Adipocyte (in vitro differentiated cells): ENCODE measurements around the gene CCL25.

Source experiments
- DNase-seq: peaks from one replicate; pipeline ENCODE4 v3.0.0-alpha.2; 2015; ENCODE audit warnings: low read depth
- H3K27me3 ChIP-seq: replicated peaks from 2 replicates; pipeline ENCODE4 v1.7.0; 2013; ENCODE audit warnings: mild to moderate bottlenecking, low read length, moderate library complexity; ENCODE audit not compliant: control insufficient read depth, insufficient read depth
- H3K36me3 ChIP-seq: 2 replicates; pipeline ENCODE4 v1.7.0; 2013; ENCODE audit warnings: low read length, mild to moderate bottlenecking, moderate library complexity; ENCODE audit not compliant: control insufficient read depth, insufficient read depth, severe bottlenecking
- H3K4me1 ChIP-seq: 2 replicates; pipeline ENCODE4 v1.7.0; 2013; ENCODE audit warnings: mild to moderate bottlenecking, low read length, moderate library complexity; ENCODE audit not compliant: control insufficient read depth, insufficient read depth
- H3K4me3 ChIP-seq: 2 replicates; pipeline ENCODE4 v1.7.0; 2013; ENCODE audit warnings: mild to moderate bottlenecking, low read length, moderate library complexity
- H3K9ac ChIP-seq: 2 replicates; pipeline ENCODE4 v1.7.0; 2013; ENCODE audit warnings: mild to moderate bottlenecking, low read length, moderate library complexity
- H3K9me3 ChIP-seq: 2 replicates; pipeline ENCODE4 v1.7.0; 2013; ENCODE audit warnings: mild to moderate bottlenecking, low read length, moderate library complexity; ENCODE audit not compliant: control insufficient read depth

The CCL25 gene

GRCh38 chr19:8075158-8076074, 22.9 kb downstream of the CCL25 start:
- no peaks in the 10 kb centered on the region for H3K36me3 ChIP-seq
- no peak overlapping the region for H3K4me3 ChIP-seq
- H3K9ac ChIP-seq, result no peak overlapping the region
- DNase-seq, result no peak
- peaks cover 6% of the 10 kb centered on the region for H3K9me3 ChIP-seq
- no peaks in the 10 kb centered on the region for H3K4me1 ChIP-seq
- peaks cover 26% of the 10 kb centered on the region for H3K27me3 ChIP-seq

- Histone ChIP-seq H3K4me1 (no peaks in the 10 kb centered on the region), H3K9ac (no peak overlapping the region), H3K27me3 (peaks cover 29% of the 10 kb centered on the region), H3K9me3 (peaks cover 3% of the 10 kb centered on the region), H3K4me3 (no peak overlapping the region), H3K36me3 (no peaks in the 10 kb centered on the region)
- no peak for DNase-seq
Measured at GRCh38 chr19:8079988-8080387, 27.4 kb downstream of the CCL25 start.

- Histone ChIP-seq H3K27me3 (peaks cover 24% of the 10 kb centered on the region), H3K36me3 (no peaks in the 10 kb centered on the region), H3K4me3 (no peak overlapping the region), H3K9ac (no peak overlapping the region), H3K4me1 (no peaks in the 10 kb centered on the region), H3K9me3 (peaks cover 3% of the 10 kb centered on the region)
- no peak for DNase-seq
Measured at GRCh38 chr19:8080832-8081231, 28.3 kb downstream of the CCL25 start.

- no peak overlapping the region for H3K4me3 ChIP-seq
- H3K27me3 ChIP-seq, result peaks cover 21% of the 10 kb centered on the region
- H3K36me3 ChIP-seq, result no peaks in the 10 kb centered on the region
- peaks cover 3% of the 10 kb centered on the region for H3K9me3 ChIP-seq
- H3K9ac ChIP-seq, result no peak overlapping the region
- no peaks in the 10 kb centered on the region for H3K4me1 ChIP-seq
- DNase-seq, result no peak
Measured at GRCh38 chr19:8081569-8082550, 29.3 kb downstream of the CCL25 start.

- no peak for DNase-seq
- Histone ChIP-seq H3K9me3 (peaks cover 3% of the 10 kb centered on the region), H3K4me3 (no peak overlapping the region), H3K4me1 (no peaks in the 10 kb centered on the region), H3K27me3 (peaks cover 17% of the 10 kb centered on the region), H3K36me3 (no peaks in the 10 kb centered on the region), H3K9ac (no peak overlapping the region)
Measured at GRCh38 chr19:8083141-8083540, 30.6 kb downstream of the CCL25 start.

GRCh38 chr19:8084152-8084551, 31.6 kb downstream of the CCL25 start:
- H3K9me3 ChIP-seq, result peaks cover 3% of the 10 kb centered on the region
- H3K27me3 ChIP-seq, result peaks cover 9% of the 10 kb centered on the region
- H3K4me1 ChIP-seq, result no peaks in the 10 kb centered on the region
- no peak for DNase-seq
- no peaks in the 10 kb centered on the region for H3K36me3 ChIP-seq
- H3K9ac ChIP-seq, result no peak overlapping the region
- no peak overlapping the region for H3K4me3 ChIP-seq

- Histone ChIP-seq H3K4me1 (no peaks in the 10 kb centered on the region), H3K9ac (no peak overlapping the region), H3K9me3 (peaks cover 3% of the 10 kb centered on the region), H3K27me3 (peaks cover 3% of the 10 kb centered on the region), H3K4me3 (no peak overlapping the region), H3K36me3 (no peaks in the 10 kb centered on the region)
- no peak for DNase-seq
Measured at GRCh38 chr19:8085598-8086408, 33.2 kb downstream of the CCL25 start.

- Histone ChIP-seq H3K9ac (no peak overlapping the region), H3K36me3 (no peaks in the 10 kb centered on the region), H3K27me3 (peaks cover 3% of the 10 kb centered on the region), H3K9me3 (peaks cover 3% of the 10 kb centered on the region), H3K4me1 (no peaks in the 10 kb centered on the region), H3K4me3 (no peak overlapping the region)
- no peak for DNase-seq
Measured at GRCh38 chr19:8086849-8087248, 34.3 kb downstream of the CCL25 start.

- peaks cover 3% of the 10 kb centered on the region for H3K9me3 ChIP-seq
Measured at GRCh38 chr19:8087876-8088275, 35.3 kb downstream of the CCL25 start.

GRCh38 chr19:8088752-8089663, 36.4 kb downstream of the CCL25 start:
- H3K4me1 ChIP-seq, result no peaks in the 10 kb centered on the region
- DNase-seq, result no peak
- H3K4me3 ChIP-seq, result no peak overlapping the region
- no peaks in the 10 kb centered on the region for H3K27me3 ChIP-seq
- no peaks in the 10 kb centered on the region for H3K36me3 ChIP-seq
- H3K9me3 ChIP-seq, result peaks cover 7% of the 10 kb centered on the region
- H3K9ac ChIP-seq, result no peak overlapping the region

More at GRCh38 chr19:8087876-8088275, 35.3 kb downstream of the CCL25 start:
- Histone ChIP-seq H3K27me3 (peaks cover 3% of the 10 kb centered on the region), H3K9ac (no peak overlapping the region), H3K36me3 (no peaks in the 10 kb centered on the region), H3K4me1 (no peaks in the 10 kb centered on the region), H3K4me3 (no peak overlapping the region)
- DNase-seq, result no peak
